Activated CD4-positive, alpha-beta T cell treated with anti-CD3 and anti-CD28 coated beads for 4 hours (primary cell): ENCODE data around the gene VSTM2L.

Experiments used
- DNase-seq, 2 donors: peaks; one replicate each; pipeline ENCODE4 v3.0.0-alpha.2; 2020

Gene VSTM2L

GRCh38 chr20:37879843-37880242, 23.1 kb upstream of the VSTM2L start:
- DNase-seq = no peak

DNA sequence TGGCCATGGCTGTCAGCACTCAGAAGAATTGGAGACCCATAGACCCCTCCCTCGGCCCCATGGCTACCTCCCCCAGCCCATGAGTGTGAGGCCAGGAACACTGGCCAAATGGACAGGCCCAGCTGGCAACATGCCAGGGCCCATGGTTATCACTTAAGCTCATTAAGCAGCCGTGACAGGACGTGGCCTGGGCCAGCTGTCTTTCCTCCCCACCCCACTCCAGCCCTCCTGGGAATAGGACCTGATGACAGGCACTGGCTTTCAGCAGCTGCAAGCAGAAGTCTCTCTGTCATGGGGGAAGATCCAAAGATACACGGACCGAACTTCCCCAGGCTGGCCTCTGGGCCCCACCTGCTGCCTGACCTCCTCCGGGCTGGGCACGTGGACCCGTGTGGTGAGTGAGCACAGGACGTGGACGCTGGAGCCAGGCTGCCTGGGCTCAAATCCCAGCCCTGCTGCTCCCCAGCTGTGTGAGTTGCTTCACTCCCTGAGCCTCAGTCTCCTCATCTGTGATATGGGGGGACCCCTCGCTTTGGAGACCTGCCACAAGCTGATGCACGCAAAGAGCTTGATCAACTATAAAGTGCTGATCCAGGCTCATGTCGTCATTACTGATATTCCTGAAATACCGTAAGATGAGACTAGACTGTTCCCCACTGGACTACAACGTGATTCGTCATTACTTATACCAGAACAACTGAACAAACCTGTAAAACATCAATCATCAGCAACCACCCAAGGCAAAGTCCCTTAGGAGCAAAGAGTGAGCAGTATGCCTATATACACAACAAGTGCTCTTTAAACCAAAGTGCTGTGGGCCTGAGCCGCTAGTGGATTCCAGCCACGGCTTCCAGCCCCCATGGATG, 22.0 kb upstream of the VSTM2L start:
- DNase-seq = no peak

DNA sequence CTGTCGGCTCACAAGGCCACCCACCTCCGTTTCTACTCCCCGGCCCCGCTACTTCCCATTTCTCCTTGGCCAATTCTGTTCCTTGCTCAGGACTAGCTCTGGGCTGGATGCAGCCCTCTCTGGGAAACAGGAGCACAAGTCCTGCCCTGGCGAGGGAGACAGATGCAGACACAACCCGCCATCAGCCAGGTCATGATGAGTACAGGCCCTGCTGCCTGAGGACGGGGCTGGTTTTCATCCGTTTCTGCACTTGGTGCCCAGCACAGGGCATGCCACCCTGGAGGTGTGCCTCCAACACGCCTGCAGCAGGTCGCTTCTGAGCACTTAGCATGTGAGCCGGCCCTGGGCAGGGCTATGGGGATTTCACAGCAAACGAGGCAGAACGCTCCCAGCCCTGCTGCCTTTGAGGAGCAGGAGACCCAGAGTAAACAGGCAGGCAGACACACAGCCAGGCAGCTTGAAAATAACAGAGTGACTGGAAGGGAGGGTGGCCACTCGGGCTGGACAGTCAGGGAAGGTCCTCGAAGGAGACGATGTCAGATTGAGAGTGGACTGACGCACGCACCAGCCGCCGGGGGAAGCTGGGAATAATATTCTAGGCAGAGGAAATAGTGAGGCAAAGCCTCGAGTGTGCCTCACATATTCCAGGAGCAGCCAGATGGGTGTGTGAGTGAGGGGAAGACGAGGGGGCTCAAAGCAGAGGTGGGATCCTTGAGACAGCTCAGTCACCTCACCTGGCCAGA, 21.2 kb upstream of the VSTM2L start:
- no peak for DNase-seq

- no peak for DNase-seq
Measured at GRCh38 chr20:37882961-37883712, 19.8 kb upstream of the VSTM2L start.

DNA sequence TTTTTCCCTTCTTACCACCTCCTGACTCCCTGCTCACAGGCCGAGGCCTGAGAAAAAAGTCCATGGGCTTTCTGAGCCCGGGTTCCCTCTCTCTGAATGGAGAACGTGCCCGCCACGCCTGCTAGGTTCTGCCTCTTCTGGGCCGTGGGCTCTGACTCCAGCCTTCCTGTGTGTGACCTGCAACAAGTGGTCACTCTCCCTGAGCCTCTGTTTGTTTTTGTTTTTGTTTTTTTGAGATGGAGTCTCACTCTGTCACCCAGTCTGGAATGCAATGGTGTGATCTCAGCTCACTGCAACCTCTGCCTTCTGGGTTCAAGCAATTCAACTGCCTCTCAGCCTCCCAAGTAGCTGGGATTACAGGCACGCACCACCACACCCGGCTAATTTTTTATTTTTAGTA, 17.9 kb upstream of the VSTM2L start:
- no peak for DNase-seq

- no peak for DNase-seq
Measured at GRCh38 chr20:37885593-37886503, 17.1 kb upstream of the VSTM2L start.

GRCh38 chr20:37886851-37887297, 16.1 kb upstream of the VSTM2L start:
- DNase-seq = no peak

- DNase-seq = no peak
Measured at GRCh38 chr20:37888641-37889040, 14.3 kb upstream of the VSTM2L start.

DNA sequence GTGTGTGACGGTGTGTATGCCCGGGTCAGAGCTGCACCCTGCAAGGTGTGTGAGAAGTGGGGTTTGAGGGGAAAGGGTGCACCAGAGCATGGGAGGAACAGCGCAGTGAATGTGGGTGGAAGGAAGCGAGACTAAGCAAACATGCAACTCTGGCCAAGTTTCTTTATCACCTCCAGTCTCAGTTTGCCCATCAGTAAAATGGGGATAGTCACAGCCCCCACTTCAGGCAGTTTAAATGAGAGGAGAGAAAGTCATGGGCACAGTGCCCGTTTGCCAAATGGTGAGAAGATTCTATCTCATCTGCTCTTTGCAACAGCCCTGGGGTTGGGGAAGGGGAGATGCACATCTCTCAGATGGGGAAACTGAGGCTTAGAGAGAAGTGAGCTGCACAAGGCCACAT, 12.8 kb upstream of the VSTM2L start:
- no peak for DNase-seq

- DNase-seq = no peak
Measured at GRCh38 chr20:37890643-37891042, 12.3 kb upstream of the VSTM2L start.

- no peak for DNase-seq
Measured at GRCh38 chr20:37892001-37892400, 10.9 kb upstream of the VSTM2L start.

DNA sequence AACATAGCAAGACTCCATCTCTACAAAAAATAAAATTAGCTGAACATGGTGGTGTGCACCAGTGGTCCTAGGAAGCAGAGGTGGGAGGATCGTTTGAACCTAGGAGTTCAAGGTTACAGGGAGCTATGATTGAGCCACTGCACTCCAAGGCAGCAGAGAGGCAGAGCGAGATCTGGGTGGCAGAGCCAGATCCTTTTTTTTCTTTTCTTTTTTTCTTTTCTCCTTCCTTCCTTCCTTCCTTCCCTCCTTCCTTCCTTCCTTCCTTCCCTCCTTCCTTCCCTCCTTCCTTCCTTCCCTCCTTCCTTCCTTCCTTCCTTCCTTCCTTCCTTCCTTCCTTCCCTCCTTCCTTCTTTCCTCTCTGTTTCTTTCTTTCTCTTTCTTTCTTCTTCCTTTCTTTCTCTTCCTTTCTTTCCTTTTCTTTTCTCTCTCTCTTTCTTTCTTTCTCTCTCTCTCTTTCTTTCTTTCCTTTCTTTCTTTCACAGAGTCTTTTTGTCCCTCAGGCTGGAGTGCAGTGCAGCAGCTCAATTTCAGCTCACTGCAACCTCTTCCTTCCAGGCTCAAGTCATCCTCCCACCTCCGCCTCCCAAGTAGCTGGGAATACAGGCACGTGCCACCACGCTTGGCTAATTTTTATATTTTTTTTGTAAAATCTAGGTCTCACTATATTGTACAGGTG, 9.2 kb upstream of the VSTM2L start:
- DNase-seq = no peak

- no peak for DNase-seq
Measured at GRCh38 chr20:37894454-37894853, 8.5 kb upstream of the VSTM2L start.

- DNase-seq = no peak
Measured at GRCh38 chr20:37895166-37895565, 7.8 kb upstream of the VSTM2L start.

- no peak for DNase-seq
Measured at GRCh38 chr20:37896932-37897548, 5.9 kb upstream of the VSTM2L start.

- DNase-seq = no peak
Measured at GRCh38 chr20:37898233-37899104, 4.5 kb upstream of the VSTM2L start.

DNA sequence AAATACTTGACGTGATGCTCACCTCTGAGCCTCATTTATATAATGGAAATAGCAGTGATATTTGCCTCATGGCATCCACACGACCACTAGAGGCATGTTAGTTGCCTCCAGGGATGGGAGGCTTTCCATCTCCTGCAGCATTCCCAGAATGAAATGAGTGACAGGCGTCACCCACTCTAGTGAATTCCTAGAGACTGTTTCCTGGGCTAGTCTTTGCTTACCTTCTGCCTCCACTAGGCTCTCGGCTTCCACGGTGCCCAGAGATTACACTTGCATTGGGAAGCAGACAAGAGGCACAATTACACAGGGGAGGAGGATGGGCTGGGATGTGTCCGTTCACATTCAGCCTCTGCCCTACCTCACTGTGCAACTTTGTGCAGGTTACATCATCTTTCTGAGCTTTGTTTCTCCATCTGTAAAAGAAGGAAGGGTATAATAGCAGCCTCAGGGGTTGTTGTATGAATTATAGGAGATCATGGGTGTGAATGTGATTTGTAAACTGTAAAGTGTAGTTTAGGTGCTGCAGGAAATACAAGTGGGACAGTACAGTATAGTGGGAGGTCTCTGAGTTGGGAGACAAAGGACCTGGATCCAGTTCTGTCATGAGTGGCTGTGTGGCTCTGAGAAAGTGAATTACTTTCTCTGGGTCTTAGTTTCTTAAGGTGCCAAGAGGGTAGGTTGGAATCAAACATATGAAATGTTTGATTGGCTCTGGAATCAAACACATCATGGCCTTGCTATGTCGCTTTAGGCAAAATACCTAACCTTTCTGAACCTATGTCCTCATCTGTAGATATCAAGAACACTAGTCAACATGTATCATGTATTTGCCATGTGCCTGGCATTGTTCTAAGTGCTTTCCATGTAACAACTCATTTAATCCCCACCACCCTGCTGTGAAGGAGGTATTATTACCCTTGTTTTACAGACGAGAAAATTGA, 3.6 kb upstream of the VSTM2L start:
- DNase-seq = no peak

GRCh38 chr20:37901240-37901639, 1.7 kb upstream of the VSTM2L start:
- no peak for DNase-seq
